Retinal pigment epithelial cell (primary cell): ENCODE data around the gene EN2.

Experiments
- DNase-seq: peaks from one replicate; pipeline ENCODE4 v3.0.0-alpha.2; 2010; ENCODE audit warnings: low read depth
- H3K4me3 ChIP-seq: 2 replicates; pipeline ENCODE4 v1.5.1; 2011; ENCODE audit warnings: mild to moderate bottlenecking, low read length, control low read depth, moderate library complexity
- CTCF ChIP-seq: conservative IDR thresholded peaks from 2 replicates; pipeline ENCODE4 v1.5.1; 2011; ENCODE audit warnings: low read depth, low read length, control low read depth, inconsistent platforms

The EN2 gene

DNA sequence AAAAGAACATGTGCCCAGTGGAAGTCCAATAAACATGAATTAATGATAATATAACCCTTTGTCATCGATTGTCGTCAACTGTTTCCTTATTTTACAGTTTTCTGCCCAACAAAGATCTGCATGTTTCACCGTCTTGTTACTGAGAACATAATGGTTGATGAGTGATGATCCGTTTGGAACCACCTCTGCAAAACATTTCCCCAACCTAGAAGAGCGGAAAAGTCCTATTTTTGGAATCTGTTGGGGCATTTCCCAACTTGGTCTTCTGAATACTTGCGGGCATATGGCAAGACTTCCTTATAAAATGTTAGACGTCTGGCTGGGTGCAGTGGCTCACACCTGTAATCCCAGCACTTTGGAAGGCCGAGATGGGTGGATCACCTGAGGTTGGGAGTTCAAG is 56.4 kb downstream of the EN2 start:
- no peak for DNase-seq
- no peak overlapping the region for H3K4me3 ChIP-seq
- TF ChIP-seq CTCF: no peak
